HCT116 (cell line): ENCODE measurements around the gene GARIN1A. TPM values are rescaled to one million over a fixed set of nuclear protein-coding genes. Genes with fewer than 3 reads are reported as not detected.

Experiments used
- ATAC-seq: fragments of 200-7000 bp; cut with Tn5 transposase; 2 replicates; pipeline ENCODE4 v1.9.1; 2020; ENCODE audit warnings: mild to moderate bottlenecking, moderate library complexity
- BruUV-seq: library from RNA; stranded (reverse); fragments of 400-500 nt; replicated peaks from 2 replicates; lab custom pipeline; 2021; lab: Mats Ljungman, UMichigan
- CTCF ChIA-PET: fragments of 300-600 bp; sonication (Branson Sonifier 250); formaldehyde crosslinking; loops from one replicate; lab custom pipeline; 2021; ENCODE audit warnings: antibody characterized with exemption; lab: Charles Lee
- POLR2A ChIA-PET: fragments of 300-600, 350-600 bp; sonication (Branson Sonifier 250); formaldehyde crosslinking; loops from one replicate; lab custom pipeline; 2021; ENCODE audit warnings: antibody characterized with exemption; lab: Charles Lee
- RAD21 ChIA-PET, 2 experiments: fragments of 300-600 bp; sonication (Branson Sonifier 250); formaldehyde crosslinking; loops; one replicate each; lab custom pipeline; 2023; ENCODE audit warnings: low total read pairs in 2 of 2; ENCODE audit not compliant: uncharacterized antibody in 2 of 2, unreplicated experiment in 2 of 2, low non-redundant PET in 1 of 2; lab: Charles Lee
- DNase-seq: peaks from one replicate; pipeline ENCODE4 v3.0.0-alpha.2; 2010; ENCODE audit warnings: low read depth, low spot score
- H2AFZ ChIP-seq: fragments of 200-600 bp; shearing (Covaris generic), sonication (generic); 2 replicates; pipeline ENCODE4 v1.6.1; 2017; ENCODE audit warnings: low read depth, mixed run types, mixed read lengths, antibody characterized with exemption, low read length; ENCODE audit not compliant: poor library complexity, severe bottlenecking
- H3K27ac ChIP-seq: 2 replicates; pipeline ENCODE4 v1.5.1; 2012; ENCODE audit warnings: low read depth, low read length
- H3K27me3 ChIP-seq: fragments of 200-600 bp; sonication (generic); 2 replicates; pipeline ENCODE4 v1.6.1; 2016; ENCODE audit warnings: mixed run types, low read length, mixed read lengths; ENCODE audit not compliant: insufficient read depth
- H3K36me3 ChIP-seq, 2 experiments: fragments of 200-500 bp in 1 of 2; fragments of 200-600 bp in 1 of 2; sonication (Bioruptor generic) in 1 of 2; sonication (generic) in 1 of 2; 2 replicates each; pipeline versions ENCODE4 v1.5.1 to v1.6.1; 2014 to 2016; ENCODE audit warnings: low read length in 2 of 2, inconsistent platforms in 1 of 2, mixed read lengths in 1 of 2, mixed run types in 1 of 2; ENCODE audit not compliant: insufficient read depth in 2 of 2, control insufficient read depth in 1 of 2
- H3K4me1 ChIP-seq, 2 experiments: fragments of 200-600 bp in 1 of 2; sonication (generic) in 1 of 2; 2 replicates each; pipeline versions ENCODE4 v1.5.1 to v1.6.1; 2012 to 2017; ENCODE audit warnings: low read length in 2 of 2, inconsistent platforms in 1 of 2, mild to moderate bottlenecking in 1 of 2, mixed read lengths in 1 of 2, mixed run types in 1 of 2, moderate library complexity in 1 of 2; ENCODE audit not compliant: insufficient read depth in 2 of 2, control insufficient read depth in 1 of 2
- H3K4me2 ChIP-seq: fragments of 200-600 bp; sonication (generic); 2 replicates; pipeline ENCODE4 v1.6.1; 2017; ENCODE audit warnings: mixed run types, low read length, mixed read lengths
- H3K4me3 ChIP-seq, 2 experiments: fragments of 200-600 bp in 1 of 2; sonication (generic) in 1 of 2; replicated peaks in 1 of 2; 2 replicates each; pipeline ENCODE4 v1.5.1; 2011 to 2016; ENCODE audit warnings: low read length in 2 of 2, control low read depth in 1 of 2, low read depth in 1 of 2, mild to moderate bottlenecking in 1 of 2, mixed read lengths in 1 of 2, mixed run types in 1 of 2
- H3K79me2 ChIP-seq: fragments of 200-600 bp; sonication (generic); 2 replicates; pipeline ENCODE4 v1.6.1; 2017; ENCODE audit warnings: mild to moderate bottlenecking, mixed run types, low read length, moderate library complexity, mixed read lengths; ENCODE audit not compliant: insufficient read depth
- H3K9ac ChIP-seq: fragments of 200-600 bp; sonication (generic); 2 replicates; pipeline ENCODE4 v1.6.1; 2016; ENCODE audit warnings: low read length, mixed read lengths
- H3K9me2 ChIP-seq: fragments of 200-600 bp; sonication (generic), shearing (Covaris generic); 2 replicates; pipeline ENCODE4 v1.6.1; 2017; ENCODE audit warnings: mixed run types, mild to moderate bottlenecking, moderate library complexity; ENCODE audit not compliant: insufficient read depth
- H3K9me3 ChIP-seq, 2 experiments: fragments of 200-500 bp in 1 of 2; fragments of 200-600 bp in 1 of 2; sonication (Bioruptor generic) in 1 of 2; sonication (generic) in 1 of 2; 2 replicates each; pipeline ENCODE4 v1.6.1; 2014 to 2017; ENCODE audit warnings: low read length in 2 of 2, mixed read lengths in 2 of 2, inconsistent platforms in 1 of 2, low read depth in 1 of 2, mild to moderate bottlenecking in 1 of 2, mixed run types in 1 of 2, moderate library complexity in 1 of 2; ENCODE audit not compliant: control insufficient read depth in 1 of 2, insufficient read depth in 1 of 2
- H4K20me1 ChIP-seq: fragments of 200-600 bp; sonication (generic), shearing (Covaris generic); 2 replicates; pipeline ENCODE4 v1.6.1; 2017; ENCODE audit warnings: mixed run types, mild to moderate bottlenecking, moderate library complexity; ENCODE audit not compliant: insufficient read depth
- ATF3 ChIP-seq: IDR thresholded peaks from 2 replicates; pipeline ENCODE4 v1.6.1; 2012
- CBX3 ChIP-seq: IDR thresholded peaks from 2 replicates; pipeline ENCODE4 v1.6.1; 2012; ENCODE audit warnings: low read depth
- CEBPB ChIP-seq: IDR thresholded peaks from 2 replicates; pipeline ENCODE4 v1.6.1; 2012; ENCODE audit warnings: low read depth
- EGR1 ChIP-seq: IDR thresholded peaks from 2 replicates; pipeline ENCODE4 v1.6.1; 2012; ENCODE audit warnings: low read depth
- ELF1 ChIP-seq: IDR thresholded peaks from 2 replicates; pipeline ENCODE4 v1.6.1; 2012; ENCODE audit warnings: low read depth, borderline replicate concordance
- EZH2phosphoT487 ChIP-seq: fragments of 200-600 bp; IDR thresholded peaks from 2 replicates; pipeline ENCODE4 v1.6.1; 2018; ENCODE audit warnings: antibody characterized with exemption, borderline replicate concordance
- FOSL1 ChIP-seq: IDR thresholded peaks from 2 replicates; pipeline ENCODE4 v1.6.1; 2012; ENCODE audit warnings: low read depth
- POLR2A ChIP-seq: IDR thresholded peaks from 2 replicates; pipeline ENCODE4 v1.7.0; 2011; ENCODE audit warnings: borderline replicate concordance; ENCODE audit not compliant: insufficient read depth, insufficient read length; ENCODE audit errors: extremely low read depth
- POLR2AphosphoS5 ChIP-seq: IDR thresholded peaks from 2 replicates; pipeline ENCODE4 v1.6.1; 2011; ENCODE audit warnings: mild to moderate bottlenecking, low read depth, low read length, moderate library complexity
- RAD21 ChIP-seq: IDR thresholded peaks from 2 replicates; pipeline ENCODE4 v1.6.1; 2012; ENCODE audit warnings: low read depth, mild to moderate bottlenecking
- REST ChIP-seq: IDR thresholded peaks from 2 replicates; pipeline ENCODE4 v1.6.1; 2012; ENCODE audit warnings: low read depth
- TCF7L2 ChIP-seq: IDR thresholded peaks from 2 replicates; pipeline ENCODE4 v1.7.0; 2011; ENCODE audit warnings: borderline replicate concordance, inconsistent platforms; ENCODE audit not compliant: insufficient read depth, insufficient read length; ENCODE audit errors: extremely low read depth
- ZBTB33 ChIP-seq: IDR thresholded peaks from 2 replicates; pipeline ENCODE4 v1.6.1; 2011; ENCODE audit warnings: mild to moderate bottlenecking, low read length, moderate library complexity; ENCODE audit not compliant: insufficient replicate concordance; ENCODE audit errors: extremely low read depth
- ZFX ChIP-seq: fragments of 450-650 bp; IDR thresholded peaks from 2 replicates; pipeline ENCODE4 v1.6.1; 2017
- intact Hi-C: fragments of 100-400 bp; cut with micrococcal nuclease; formaldehyde crosslinking; loops from 2 replicates; pipeline ENCODE4 v1.10.0; 2022
- total RNA-seq: library from RNA; stranded (reverse); gene quantifications from one replicate; pipeline ENCODE4 v1.2.1, GENCODE V29; 2021; ENCODE audit not compliant: unreplicated experiment

The GARIN1A gene
- total RNA-seq, 1 experiment from 2014 or later: 0.49 TPM

- H4K20me1 ChIP-seq: no peaks in the 10 kb centered on the region
- CTCF ChIA-PET: no interaction called here
- ATAC-seq (no peak), DNase-seq (no peak)
- BruUV-seq: no TSS peak
- POLR2A ChIA-PET: interaction anchor here (0.7 kb wide), 1 partner anchor 78 kb away, joined by 3 read pairs; no protein-coding TSS in a partner anchor
- H2AFZ ChIP-seq: no peak overlapping the region
- intact Hi-C loops: no loop called here
- H3K36me3 ChIP-seq: no peaks in the 10 kb centered on the region
- H3K9me3 ChIP-seq: no peaks in the 10 kb centered on the region
- TF ChIP-seq ATF3 (no peak), FOSL1 (peak; percentile 48), CBX3 (no peak), ZBTB33 (no peak)
- RAD21 ChIA-PET: interaction anchor here in 1 of 2 experiments (0.6 kb wide), 1 partner anchor 163 kb away, joined by 4 read pairs; no protein-coding TSS in a partner anchor
- H3K27me3 ChIP-seq: no peaks in the 10 kb centered on the region
- H3K4me1 ChIP-seq: peaks cover 0 to 17% of the 10 kb centered on the region in 2 experiments; a peak in 2 of 4 replicates
- H3K9me2 ChIP-seq: no peaks in the 10 kb centered on the region
- H3K79me2 ChIP-seq: no peaks in the 10 kb centered on the region
- no peak overlapping the region for H3K9ac ChIP-seq
- H3K4me3 ChIP-seq: no peak overlapping the region
- no peak overlapping the region for H3K4me2 ChIP-seq
- H3K27ac ChIP-seq: no peak overlapping the region
These were observed 33.8 kb downstream of the GARIN1A start for GRCh38 chr7:128705891-128706333.

GRCh38 chr7:128707752-128708151 lies 35.7 kb downstream of the GARIN1A start:
- H3K4me2 ChIP-seq: no peak overlapping the region
- intact Hi-C loops: no loop called here
- RAD21 ChIA-PET: no interaction called here
- H3K4me3 ChIP-seq: no peak overlapping the region
- no peak overlapping the region for H2AFZ ChIP-seq
- ATAC-seq: no peak
- H3K9me3 ChIP-seq: no peaks in the 10 kb centered on the region
- H3K9me2 ChIP-seq: no peaks in the 10 kb centered on the region
- POLR2A ChIA-PET: interaction anchor here (1.5 kb wide), 1 partner anchor 31 kb away, joined by 3 read pairs; the partner anchor contains the start of gene CALU
- no peak overlapping the region for H3K27ac ChIP-seq
- DNase-seq: no peak
- CTCF ChIA-PET: no interaction called here
- H3K27me3 ChIP-seq: no peaks in the 10 kb centered on the region
- no peaks in the 10 kb centered on the region for H3K79me2 ChIP-seq
- no peak overlapping the region for H3K9ac ChIP-seq
- no peaks in the 10 kb centered on the region for H3K36me3 ChIP-seq
- H4K20me1 ChIP-seq: no peaks in the 10 kb centered on the region
- peaks cover 0 to 5% of the 10 kb centered on the region in 2 experiments; a peak in 1 of 4 replicates for H3K4me1 ChIP-seq
- BruUV-seq: no TSS peak
- TF ChIP-seq POLR2AphosphoS5 (no peak), ZFX (no peak), CBX3 (no peak), REST (no peak), TCF7L2 (no peak), RAD21 (no peak), CEBPB (no peak), EGR1 (no peak), POLR2A (no peak), EZH2phosphoT487 (no peak), ELF1 (no peak)
